ENCODE data around the gene LASP1.
"Not testable (repeated sequence)": the region's sequence is repeated elsewhere in the genome, so short reads cannot be mapped to it uniquely, and the experiment has no call there.

Gene LASP1

DNA sequence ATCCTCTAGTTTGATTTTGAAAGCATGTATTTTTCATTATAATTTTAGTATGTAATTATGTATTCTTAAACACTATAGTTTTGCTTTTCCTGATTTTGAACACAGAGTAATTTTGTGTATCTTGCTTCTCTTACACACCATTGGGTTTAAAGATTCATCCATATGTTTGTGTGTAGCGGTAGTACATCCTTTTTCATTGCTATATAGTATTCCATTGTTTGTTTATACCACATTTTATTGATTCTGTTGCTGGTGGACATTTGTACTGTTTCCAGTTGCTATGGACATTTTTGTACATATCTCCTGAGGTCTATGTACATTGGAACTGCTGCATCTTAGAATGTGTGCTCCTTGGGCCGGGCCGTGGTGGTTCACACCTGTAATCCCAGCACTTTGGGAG is 35.0 kb downstream of the LASP1 start:
- in situ Hi-C loops (cut with MboI; ENCODE audit: low sequenced_read_pairs): no loop called here

DNA sequence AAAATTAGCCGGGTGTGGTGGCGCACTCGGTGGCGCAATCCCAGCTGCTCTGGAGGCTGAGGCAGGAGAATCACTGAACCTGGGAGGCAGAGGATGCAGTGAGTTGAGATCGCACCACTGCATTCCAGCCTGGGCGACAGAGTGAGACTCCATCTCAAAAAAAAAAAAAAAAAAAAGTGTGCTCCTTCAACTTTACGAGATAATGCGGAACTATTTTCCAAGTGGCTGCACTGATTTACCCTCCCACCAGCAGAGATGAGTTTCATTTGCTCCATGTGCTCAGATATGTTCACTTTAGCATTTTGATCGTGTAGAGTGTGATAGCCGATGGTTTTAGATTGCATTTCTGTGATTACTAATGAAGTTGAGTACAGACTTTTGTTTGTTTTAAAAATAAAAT is 35.5 kb downstream of the LASP1 start:
- in situ Hi-C loops (cut with MboI; ENCODE audit: low sequenced_read_pairs): no loop called here

DNA sequence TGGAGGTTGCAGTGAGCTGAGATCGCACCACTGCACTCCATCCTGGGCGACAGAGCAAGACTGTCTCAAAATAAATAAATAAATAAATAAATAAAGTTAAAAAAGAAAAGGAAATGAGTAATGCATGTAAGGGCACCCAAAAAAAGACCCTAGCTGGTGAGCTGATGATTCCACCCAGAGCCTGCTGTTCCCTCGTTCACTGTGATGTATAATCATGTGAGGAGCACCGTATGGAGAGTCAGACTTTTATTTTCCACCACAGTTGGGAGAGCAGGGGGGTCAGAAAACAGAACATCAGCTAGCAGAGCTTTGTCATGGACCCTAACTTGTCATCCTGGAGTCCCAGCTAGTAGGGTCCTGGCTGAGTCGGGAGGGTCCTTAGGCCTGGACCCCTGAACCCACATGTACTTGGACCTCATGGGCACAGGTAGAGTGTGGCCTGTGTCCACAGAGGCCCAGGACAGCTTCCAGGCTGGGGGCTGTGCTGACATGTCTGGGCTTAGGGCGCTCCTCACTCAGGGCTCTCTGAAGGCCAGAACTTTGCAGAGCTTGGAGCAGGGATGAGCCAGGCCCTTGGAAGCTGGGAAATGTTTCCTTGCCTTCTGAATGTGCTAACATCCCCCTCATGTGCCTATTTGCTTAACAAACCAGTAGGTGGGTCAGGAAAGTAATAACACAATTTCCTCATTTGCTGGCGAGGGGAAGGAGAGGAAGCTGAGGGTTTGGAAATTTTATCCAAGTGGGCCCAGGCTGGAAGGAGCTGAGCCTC is 36.8 kb downstream of the LASP1 start:
- in situ Hi-C loops (cut with MboI; ENCODE audit: low sequenced_read_pairs): no loop called here

DNA sequence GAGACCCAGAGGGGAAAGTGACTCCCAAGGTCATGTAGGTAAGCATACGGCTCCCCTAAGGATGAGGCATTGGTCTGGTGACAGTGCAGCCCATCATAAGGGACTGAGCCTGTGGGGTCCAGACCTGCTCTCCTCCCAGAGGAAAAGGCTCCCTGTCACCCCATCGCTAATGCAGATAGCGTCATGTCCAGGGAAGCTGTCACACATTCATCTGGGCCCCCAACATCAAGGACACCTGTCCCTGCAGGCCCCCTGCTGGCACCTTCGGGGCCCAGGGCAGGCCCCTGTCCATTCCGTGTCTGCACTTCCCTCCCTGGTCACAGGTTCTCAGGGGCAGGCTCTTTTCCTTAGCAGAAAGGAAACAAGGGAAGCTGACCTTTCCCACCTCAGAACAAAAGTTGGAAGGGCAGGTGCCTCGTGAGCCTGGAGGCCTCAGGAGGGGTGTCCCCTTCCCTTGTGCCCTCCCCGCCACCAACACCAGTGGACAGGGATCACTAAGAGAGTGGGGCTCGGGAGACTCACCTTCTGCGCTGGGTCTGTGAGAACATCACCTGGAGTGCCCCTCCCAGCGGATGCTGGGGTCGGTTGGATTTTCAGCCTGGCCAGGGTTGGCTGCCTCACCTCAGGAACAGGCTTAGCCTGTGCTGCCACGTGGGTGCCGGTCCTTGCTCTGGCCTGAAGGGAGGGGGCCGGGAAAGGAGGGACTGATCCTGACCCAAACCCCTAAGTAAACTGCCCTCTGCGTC is 38.2 kb downstream of the LASP1 start:
- in situ Hi-C loops (cut with MboI; ENCODE audit: low sequenced_read_pairs): no loop called here

DNA sequence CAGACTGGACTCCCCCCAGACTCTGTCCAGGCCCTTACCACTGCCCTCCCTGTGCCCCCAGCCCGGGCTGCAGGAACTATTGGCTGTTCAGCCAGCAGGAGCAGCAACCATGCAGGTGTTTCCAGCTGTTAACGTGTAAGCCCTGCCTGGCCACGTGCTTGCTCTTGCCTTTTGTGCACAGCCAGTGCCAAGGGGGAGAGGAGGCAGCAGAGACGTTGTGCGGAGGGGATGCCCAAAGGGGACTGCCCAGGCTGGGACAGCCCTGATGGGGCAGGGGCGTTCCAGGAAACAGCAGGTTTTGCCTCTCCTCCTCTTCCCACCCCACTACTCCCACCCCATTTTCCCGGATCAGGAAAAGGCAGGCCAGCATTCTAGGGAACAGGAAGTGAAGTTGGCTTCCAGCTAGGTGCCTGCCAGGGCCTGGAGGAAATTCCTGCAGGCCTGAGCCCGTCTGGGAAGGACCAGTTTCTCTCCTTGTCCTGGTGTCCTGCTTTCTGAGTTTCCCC is 38.9 kb downstream of the LASP1 start:
- in situ Hi-C loops (cut with MboI; ENCODE audit: low sequenced_read_pairs): no loop called here

DNA sequence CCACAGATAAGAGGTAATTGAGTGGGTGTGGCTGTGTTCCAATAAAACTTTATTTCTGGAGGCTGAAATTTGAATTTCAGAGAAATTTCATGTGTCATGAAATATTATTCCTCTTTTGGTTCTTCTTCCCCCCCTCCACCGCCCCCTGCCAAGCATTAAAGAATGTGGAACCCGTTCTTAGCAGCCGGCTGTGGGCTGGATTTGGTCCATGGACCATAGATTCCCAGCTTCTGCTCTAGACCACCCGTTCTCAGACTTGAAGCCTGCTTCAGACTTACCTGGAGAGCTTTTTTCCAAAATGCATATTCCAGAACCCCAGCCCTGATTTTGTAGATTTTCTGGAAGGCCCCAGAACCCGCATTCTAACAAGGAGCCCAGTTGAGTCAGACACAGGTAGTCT is 40.5 kb downstream of the LASP1 start:
- in situ Hi-C loops (cut with MboI; ENCODE audit: low sequenced_read_pairs): no loop called here

DNA sequence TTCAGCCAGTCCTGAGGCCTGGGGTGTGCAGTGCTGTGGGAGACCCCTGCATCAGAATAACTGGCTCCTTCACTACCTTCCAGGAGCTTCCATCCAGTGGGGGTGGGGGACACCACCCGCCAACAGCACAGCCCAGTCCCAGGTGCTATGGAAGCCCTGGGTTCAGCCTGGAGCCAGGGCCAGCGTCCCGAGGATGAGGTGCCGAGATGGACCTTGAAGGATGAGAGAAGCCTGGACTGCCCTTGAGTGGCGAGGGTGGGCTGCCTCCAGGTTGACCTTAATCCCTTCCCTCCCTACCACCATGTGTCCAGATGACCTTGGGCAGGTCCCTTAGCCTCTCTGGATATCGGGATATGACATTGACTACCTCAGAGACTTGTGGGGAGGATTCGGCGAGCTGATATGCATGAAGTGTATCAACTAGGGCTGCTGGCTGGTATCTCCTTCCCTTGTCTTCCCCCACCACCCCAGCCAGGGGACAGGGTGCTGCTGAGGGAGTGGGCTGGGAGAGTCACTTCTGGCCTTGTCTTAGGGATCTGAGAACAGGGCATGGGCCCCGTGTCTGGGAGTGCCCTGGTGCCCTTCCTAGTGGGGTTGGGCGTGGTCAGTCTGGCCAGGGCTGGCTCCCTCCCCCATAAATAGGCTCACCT is 41.3 kb downstream of the LASP1 start:
- in situ Hi-C loops (cut with MboI; ENCODE audit: low sequenced_read_pairs): no loop called here

DNA sequence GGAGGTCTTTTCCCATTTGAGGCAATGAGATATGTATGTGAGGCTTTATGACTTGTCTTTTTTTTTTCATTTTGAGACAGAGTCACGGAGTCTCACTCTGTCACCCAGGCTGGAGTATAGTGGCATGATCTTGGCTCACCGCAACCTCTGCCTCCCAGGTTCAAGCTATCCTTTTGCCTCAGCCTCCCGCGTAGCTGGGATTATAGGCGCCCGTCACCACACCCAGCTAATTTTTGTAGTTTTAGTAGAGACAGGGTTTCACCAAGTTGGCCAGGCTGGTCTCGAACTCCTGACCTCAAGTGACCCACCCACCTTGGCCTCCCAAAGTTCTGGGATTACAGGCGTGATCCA is 41.8 kb downstream of the LASP1 start:
- in situ Hi-C loops (cut with MboI; ENCODE audit: low sequenced_read_pairs): not testable (repeated sequence)

DNA sequence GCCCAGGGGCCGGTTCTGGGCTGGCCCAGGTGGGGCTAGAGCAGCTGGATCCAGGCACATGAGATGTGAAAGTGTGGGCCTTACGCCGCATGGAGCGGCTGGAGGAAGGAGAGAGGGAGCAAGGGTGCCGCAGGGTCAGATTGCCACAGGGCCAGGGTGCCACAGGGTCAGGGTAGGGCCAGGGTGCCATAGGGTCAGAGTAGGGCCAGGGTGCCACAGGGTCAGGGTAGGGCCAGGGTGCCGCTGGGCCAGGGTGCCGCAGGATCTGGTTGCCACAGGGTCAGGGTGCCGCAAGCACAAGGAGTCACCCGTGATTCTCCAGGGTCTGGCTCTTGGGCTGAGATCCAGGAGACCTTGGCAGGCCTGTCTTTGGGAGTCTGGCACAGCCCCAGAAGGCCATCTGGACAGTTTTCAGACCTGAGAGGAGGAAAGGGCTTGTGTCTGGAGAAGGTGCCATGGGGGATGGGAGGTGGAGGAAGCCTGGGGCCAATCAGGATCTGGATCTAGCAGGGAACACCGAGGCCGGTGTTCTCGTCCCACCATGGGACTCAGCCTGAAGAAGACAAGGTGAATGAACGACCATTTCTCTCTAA is 42.5 kb downstream of the LASP1 start:
- in situ Hi-C loops (cut with MboI; ENCODE audit: low sequenced_read_pairs): no loop called here

DNA sequence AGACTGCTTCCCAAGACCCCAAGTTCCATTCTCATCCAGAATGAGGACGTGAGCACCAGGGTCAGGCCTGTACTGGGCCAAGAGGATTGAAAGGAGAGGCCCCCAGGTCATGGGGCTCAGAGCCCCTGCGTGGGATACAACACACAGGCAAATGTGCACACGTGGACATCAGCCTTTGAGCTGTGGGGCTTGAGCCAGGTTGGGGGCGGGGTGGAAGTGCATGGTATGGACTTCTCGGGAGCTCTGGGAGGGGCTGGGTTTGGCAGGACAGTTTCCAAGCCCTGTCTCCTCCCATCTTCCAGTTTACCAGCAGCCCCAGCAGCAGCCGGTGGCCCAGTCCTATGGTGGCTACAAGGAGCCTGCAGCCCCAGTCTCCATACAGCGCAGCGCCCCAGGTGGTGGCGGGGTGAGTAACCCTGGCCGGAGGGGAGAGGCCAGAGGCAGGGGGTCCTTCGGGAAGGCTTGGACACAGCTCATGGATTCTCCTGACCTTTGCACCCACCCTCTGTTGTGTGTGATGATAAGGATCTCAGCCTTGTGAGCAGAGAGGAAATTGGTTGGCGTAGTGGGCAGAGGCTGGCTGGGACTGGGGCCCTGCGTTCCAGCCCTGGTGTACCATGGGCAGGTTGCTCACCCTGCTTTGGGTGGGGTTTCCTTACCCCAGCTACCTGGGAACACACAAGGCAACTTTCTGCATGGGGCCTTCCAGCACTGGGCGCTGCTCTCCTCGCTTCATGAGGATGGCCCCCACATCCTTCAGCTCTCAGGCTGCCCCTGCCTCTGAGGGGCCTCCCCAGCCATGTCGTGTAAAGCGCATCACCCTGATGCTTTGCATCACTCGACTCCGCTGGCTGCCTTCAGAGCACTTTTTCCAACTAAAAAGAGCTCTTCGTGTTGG is 45.1 kb downstream of the LASP1 start:
- in situ Hi-C loops (cut with MboI; ENCODE audit: low sequenced_read_pairs): no loop called here

DNA sequence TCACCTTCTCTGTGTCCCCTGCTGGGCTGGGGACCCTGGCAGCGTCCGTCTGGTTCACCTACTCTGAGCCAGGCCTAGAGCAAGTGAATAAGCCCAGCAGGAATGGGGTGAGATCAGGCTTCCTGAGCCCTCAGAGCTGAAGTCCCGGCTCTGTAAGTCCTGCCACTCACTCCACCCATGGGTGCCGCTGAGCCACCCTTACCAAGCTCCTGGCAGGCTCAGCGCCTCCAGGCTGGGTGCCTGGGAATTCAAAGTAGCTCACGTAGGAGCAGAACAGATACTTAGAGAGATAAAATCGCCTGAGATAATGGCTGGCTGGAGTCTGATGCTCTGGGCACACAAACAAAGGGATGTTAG is 45.8 kb downstream of the LASP1 start:
- in situ Hi-C loops (cut with MboI; ENCODE audit: low sequenced_read_pairs): no loop called here

DNA sequence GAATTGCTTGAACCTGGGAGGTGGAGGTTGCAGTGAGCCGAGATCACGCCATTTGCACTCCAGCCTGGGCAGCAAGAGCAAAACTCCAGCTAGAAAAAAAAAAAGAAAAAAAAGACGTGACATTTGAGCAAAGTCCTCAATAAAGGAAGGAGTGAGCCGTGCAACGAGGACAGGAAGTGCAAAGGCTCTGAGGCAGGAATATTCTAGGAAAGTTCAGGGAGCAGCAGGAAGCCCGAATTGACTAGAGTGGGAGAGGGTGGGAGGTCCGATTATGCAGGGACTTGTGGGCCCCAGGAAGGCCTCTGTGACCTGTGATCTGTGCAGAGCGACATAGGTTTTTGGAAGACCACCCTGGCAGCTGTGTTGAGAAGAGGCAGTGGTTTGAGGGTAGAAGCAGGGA is 46.9 kb downstream of the LASP1 start:
- in situ Hi-C loops (cut with MboI; ENCODE audit: low sequenced_read_pairs): no loop called here

DNA sequence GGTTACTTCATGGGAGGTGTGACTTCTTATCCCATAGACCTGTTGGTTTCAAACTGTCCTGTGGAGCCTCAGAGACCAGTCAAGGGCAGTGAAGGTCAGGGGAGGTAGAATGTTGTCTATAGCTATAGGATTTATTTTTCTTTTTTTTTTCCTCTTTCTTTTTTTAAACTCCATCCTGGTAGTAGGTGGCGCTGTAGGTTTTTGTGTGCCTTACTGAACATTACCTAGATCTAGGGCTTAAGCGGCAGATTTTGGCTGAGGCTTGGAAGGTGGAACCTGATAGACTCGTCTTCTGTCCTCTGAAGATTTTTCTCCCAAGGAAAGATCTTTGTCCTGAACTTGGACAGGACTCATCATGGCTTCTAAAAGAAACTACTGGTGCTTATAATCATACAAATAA is 47.4 kb downstream of the LASP1 start:
- in situ Hi-C loops (cut with MboI; ENCODE audit: low sequenced_read_pairs): no loop called here

DNA sequence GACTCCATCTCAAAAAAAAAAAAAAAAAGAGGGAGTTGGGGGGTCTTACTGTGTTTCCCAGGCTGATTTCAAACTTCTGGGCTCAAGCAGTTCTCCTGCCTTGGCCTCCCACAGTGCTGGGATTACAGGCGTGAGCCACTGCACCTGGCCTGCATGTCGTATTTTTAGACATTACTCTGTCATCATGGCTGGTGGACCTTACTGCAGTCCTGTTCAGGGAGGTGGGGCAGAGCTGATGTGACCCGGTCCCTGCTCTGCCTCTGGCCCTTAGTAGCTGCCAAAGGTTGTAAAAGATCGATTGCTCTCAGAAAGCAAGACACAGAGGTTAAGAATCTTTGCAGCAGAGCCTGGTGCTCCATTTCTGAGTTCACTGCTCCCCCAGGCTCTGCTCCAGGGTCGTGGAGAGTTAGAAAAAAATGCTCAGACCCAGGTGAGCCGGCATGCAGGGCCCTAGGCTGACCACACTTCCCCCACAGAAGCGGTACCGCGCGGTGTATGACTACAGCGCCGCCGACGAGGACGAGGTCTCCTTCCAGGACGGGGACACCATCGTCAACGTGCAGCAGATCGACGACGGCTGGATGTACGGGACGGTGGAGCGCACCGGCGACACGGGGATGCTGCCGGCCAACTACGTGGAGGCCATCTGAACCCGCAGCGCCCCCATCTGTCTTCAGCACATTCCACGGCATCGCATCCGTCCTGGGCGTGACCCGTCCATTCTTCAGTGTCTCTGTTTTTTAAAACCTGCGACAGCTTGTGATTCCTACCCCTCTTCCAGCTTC is 48.5 kb downstream of the LASP1 start:
- in situ Hi-C loops (cut with MboI; ENCODE audit: low sequenced_read_pairs): no loop called here

DNA sequence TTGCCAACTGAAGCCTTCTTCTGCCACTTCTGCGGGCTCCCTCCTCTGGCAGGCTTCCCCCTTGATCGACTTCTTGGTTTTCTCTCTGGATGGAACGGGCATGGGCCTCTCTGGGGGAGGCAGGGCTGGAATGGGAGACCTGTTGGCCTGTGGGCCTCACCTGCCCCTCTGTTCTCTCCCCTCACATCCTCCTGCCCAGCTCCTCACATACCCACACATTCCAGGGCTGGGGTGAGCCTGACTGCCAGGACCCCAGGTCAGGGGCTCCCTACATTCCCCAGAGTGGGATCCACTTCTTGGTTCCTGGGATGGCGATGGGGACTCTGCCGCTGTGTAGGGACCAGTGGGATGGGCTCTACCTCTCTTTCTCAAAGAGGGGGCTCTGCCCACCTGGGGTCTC is 49.1 kb downstream of the LASP1 start:
- in situ Hi-C loops (cut with MboI; ENCODE audit: low sequenced_read_pairs): no loop called here

DNA sequence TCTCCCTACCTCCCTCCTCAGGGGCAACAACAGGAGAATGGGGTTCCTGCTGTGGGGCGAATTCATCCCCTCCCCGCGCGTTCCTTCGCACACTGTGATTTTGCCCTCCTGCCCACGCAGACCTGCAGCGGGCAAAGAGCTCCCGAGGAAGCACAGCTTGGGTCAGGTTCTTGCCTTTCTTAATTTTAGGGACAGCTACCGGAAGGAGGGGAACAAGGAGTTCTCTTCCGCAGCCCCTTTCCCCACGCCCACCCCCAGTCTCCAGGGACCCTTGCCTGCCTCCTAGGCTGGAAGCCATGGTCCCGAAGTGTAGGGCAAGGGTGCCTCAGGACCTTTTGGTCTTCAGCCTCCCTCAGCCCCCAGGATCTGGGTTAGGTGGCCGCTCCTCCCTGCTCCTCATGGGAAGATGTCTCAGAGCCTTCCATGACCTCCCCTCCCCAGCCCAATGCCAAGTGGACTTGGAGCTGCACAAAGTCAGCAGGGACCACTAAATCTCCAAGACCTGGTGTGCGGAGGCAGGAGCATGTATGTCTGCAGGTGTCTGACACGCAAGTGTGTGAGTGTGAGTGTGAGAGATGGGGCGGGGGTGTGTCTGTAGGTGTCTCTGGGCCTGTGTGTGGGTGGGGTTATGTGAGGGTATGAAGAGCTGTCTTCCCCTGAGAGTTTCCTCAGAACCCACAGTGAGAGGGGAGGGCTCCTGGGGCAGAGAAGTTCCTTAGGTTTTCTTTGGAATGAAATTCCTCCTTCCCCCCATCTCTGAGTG is 49.6 kb downstream of the LASP1 start:
- in situ Hi-C loops (cut with MboI; ENCODE audit: low sequenced_read_pairs): no loop called here

DNA sequence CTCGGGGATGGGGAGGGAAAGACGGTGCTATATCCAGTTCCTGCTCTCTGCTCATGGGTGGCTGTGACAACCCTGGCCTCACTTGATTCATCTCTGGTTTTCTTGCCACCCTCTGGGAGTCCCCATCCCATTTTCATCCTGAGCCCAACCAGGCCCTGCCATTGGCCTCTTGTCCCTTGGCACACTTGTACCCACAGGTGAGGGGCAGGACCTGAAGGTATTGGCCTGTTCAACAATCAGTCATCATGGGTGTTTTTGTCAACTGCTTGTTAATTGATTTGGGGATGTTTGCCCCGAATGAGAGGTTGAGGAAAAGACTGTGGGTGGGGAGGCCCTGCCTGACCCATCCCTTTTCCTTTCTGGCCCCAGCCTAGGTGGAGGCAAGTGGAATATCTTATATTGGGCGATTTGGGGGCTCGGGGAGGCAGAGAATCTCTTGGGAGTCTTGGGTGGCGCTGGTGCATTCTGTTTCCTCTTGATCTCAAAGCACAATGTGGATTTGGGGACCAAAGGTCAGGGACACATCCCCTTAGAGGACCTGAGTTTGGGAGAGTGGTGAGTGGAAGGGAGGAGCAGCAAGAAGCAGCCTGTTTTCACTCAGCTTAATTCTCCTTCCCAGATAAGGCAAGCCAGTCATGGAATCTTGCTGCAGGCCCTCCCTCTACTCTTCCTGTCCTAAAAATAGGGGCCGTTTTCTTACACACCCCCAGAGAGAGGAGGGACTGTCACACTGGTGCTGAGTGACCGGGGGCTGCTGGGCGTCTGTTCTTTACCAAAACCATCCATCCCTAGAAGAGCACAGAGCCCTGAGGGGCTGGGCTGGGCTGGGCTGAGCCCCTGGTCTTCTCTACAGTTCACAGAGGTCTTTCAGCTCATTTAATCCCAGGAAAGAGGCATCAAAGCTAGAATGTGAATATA is 50.8 kb downstream of the LASP1 start:
- in situ Hi-C loops (cut with MboI; ENCODE audit: low sequenced_read_pairs): no loop called here

DNA sequence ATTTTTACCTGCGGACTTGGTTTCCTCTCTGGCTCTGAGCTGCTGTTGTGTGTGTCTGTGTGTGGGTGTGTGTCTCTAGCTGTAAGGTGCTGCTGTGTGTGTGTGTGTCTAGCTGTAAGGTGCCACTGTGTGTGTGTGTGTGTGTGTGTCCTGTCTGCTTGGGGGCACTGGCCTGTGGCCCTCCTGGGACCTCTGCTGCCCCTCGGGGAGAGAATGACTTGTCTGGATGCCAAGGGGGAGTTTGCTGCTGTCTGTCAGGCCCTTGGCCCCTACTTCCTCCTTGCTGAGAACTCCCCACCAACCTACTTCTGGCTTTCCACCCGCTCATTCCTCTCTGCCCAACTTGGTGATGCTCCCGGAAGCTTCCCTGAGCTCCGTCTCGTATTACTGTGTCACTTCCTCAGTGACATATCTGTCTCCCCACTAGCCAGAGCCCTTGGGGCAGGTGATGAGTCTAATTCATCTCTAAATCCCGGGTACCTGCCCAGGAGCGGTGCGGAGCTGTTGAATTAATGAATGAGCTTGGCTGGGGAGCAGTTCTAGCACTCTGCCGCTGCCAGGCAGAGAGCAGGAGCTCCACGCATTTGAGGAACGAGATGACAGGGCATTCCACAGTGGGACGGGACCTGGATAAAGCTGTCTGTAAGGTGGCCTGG is 52.0 kb downstream of the LASP1 start:
- in situ Hi-C loops (cut with MboI; ENCODE audit: low sequenced_read_pairs): no loop called here

Data from HL-60/S4 (cell line).